Measurements from ENCODE around the gene HERC4. TPM values are rescaled to one million over a fixed set of nuclear protein-coding genes. Genes with fewer than 3 reads are reported as not detected.

HERC4 gene
- total and polyA plus RNA-seq, 2 donors (not counting 3 experiments of a cell fraction or from before 2014, with no cell fraction given): 10.6 to 73.7 TPM

- no TSS peak for BruUV-seq (replicated peaks)
- dilution Hi-C loops (cut with MboI; ENCODE audit: extremely low pct_ligation_motif_present, low sequenced_read_pairs): no loop called here
Measured at GRCh38 chr10:68001539-68001938, 73.5 kb downstream of the HERC4 start.

More at GRCh38 chr10:68001539-68001938, 73.5 kb downstream of the HERC4 start:
- Histone ChIP-seq H3K4me2 (ENCODE audit: insufficient read depth, low read length) (no peak overlapping the region), H3K9me3 (replicated peaks; ENCODE audit: control insufficient read depth, insufficient read depth, low read length) (no peaks in the 10 kb centered on the region), H3K27me3 (ENCODE audit: control insufficient read depth in 2 of 2, insufficient read depth in 2 of 2, low read length in 2 of 2) (no peaks in the 10 kb centered on the region), H3K9ac (replicated peaks; ENCODE audit: extremely low read depth, insufficient read depth, low read length) (no peak overlapping the region), H3K4me3 (replicated peaks in 1 of 3; ENCODE audit: insufficient read depth in 1 of 3, low read depth in 1 of 3, low read length in 3 of 3) (no peak overlapping the region), H3K9me1 (replicated peaks; ENCODE audit: control insufficient read depth, extremely low read depth, insufficient read depth, low read length) (no peaks in the 10 kb centered on the region), H4K20me1 (replicated peaks; ENCODE audit: control insufficient read depth, extremely low read depth, insufficient read depth, low read length) (no peaks in the 10 kb centered on the region), H3K36me3 (ENCODE audit: control insufficient read depth in 2 of 2, extremely low read depth in 1 of 2, insufficient read depth in 2 of 2, low read length in 2 of 2) (peaks cover 3 to 5% of the 10 kb centered on the region in 2 experiments), H3K4me1 (ENCODE audit: control insufficient read depth, extremely low read depth, insufficient read depth, low read length) (no peaks in the 10 kb centered on the region), H3K79me2 (ENCODE audit: control insufficient read depth, insufficient read depth, low read length) (no peaks in the 10 kb centered on the region), H2AFZ (ENCODE audit: low read depth, low read length) (no peak overlapping the region), H3K27ac (ENCODE audit: insufficient read depth, low read depth, low read length) (no peak overlapping the region)
- DNase-seq (ENCODE audit: low read depth, low spot score) (no peak), FAIRE-seq (no peak)
- intact Hi-C loops (cut with micrococcal nuclease): no loop called here
- TF ChIP-seq MAX (IDR thresholded peaks at IDR 0.05; ENCODE audit: insufficient read depth, insufficient read length) (no peak), POLR2A (IDR thresholded peaks at IDR 0.05; ENCODE audit: low read depth, low read length) (no peak), EZH2 (IDR thresholded peaks at IDR 0.05; ENCODE audit: borderline replicate concordance, low read depth, low read length, severe bottlenecking) (no peak), FOS (IDR thresholded peaks at IDR 0.05; ENCODE audit: borderline replicate concordance, insufficient read depth, low read length) (no peak), GATA2 (IDR thresholded peaks at IDR 0.05; ENCODE audit: insufficient read depth, insufficient read length, low read depth, low read length) (no peak), CTCF (IDR thresholded peaks at IDR 0.05; ENCODE audit: extremely low read depth in 1 of 2, insufficient read depth in 1 of 2, low read depth in 1 of 2, low read length in 2 of 2) (no peak), JUN (IDR thresholded peaks at IDR 0.05; ENCODE audit: borderline replicate concordance, insufficient read depth, insufficient read length, low read depth) (no peak), POLR2AphosphoS5 (IDR thresholded peaks at IDR 0.05; ENCODE audit: insufficient read depth, low read depth, low read length) (no peak), MYC (IDR thresholded peaks at IDR 0.05; ENCODE audit: low read depth, low read length) (no peak)
- ChIA-PET CTCF (no interaction called here), POLR2A (no interaction called here)

Data from endothelial cell of umbilical vein (primary cell).